H1 (cell line): ENCODE results near the gene FAM193A. TPM values are rescaled to one million over a fixed set of nuclear protein-coding genes. Genes with fewer than 3 reads are reported as not detected.

Source experiments
- CTCF ChIA-PET: fragments of 300-600 bp; sonication (Branson Sonifier 250); formaldehyde crosslinking; loops from one replicate; lab custom pipeline; 2021; ENCODE audit not compliant: partially characterized antibody; lab: Charles Lee
- POLR2A ChIA-PET: fragments of 300-600 bp; sonication (Branson Sonifier 250); formaldehyde crosslinking; loops from one replicate; lab custom pipeline; 2021; ENCODE audit warnings: inconsistent platforms; ENCODE audit not compliant: partially characterized antibody; lab: Charles Lee
- DNase-seq, 2 experiments: peaks; one replicate each; pipeline versions ENCODE4 v3.0.0 to v3.0.0-alpha.2; 2010 to 2022; ENCODE audit warnings: low spot score in 2 of 2, low read depth in 1 of 2, mixed read lengths in 1 of 2
- FAIRE-seq: peaks from 2 replicates; lab custom pipeline; 2011; peaks lifted over from hg19 to GRCh38; lab: Jason Lieb, UNC
- H2AFZ ChIP-seq: 2 replicates; pipeline ENCODE4 v1.8.1; 2012; ENCODE audit warnings: low read length, inconsistent platforms
- H2AK5ac ChIP-seq: 2 replicates; pipeline ENCODE4 v1.6.1; 2013; ENCODE audit warnings: low read depth, low read length
- H2BK120ac ChIP-seq: replicated peaks from 2 replicates; pipeline ENCODE3; 2013; ENCODE audit warnings: low read depth, low read length, inconsistent platforms
- H2BK12ac ChIP-seq: 2 replicates; pipeline ENCODE4 v1.6.1; 2013; ENCODE audit warnings: low read depth, low read length
- H2BK15ac ChIP-seq: 2 replicates; pipeline ENCODE4 v1.6.1; 2013; ENCODE audit warnings: low read length
- H2BK20ac ChIP-seq: 2 replicates; pipeline ENCODE4 v1.6.1; 2013; ENCODE audit warnings: low read length
- H2BK5ac ChIP-seq: 2 replicates; pipeline ENCODE4 v1.6.1; 2013; ENCODE audit warnings: low read depth, low read length
- H3K14ac ChIP-seq: 2 replicates; pipeline ENCODE4 v1.6.1; 2013; ENCODE audit warnings: inconsistent platforms; ENCODE audit not compliant: insufficient read length
- H3K18ac ChIP-seq: 2 replicates; pipeline ENCODE4 v1.6.1; 2013; ENCODE audit warnings: low read length; ENCODE audit errors: extremely low read depth
- H3K23ac ChIP-seq: 2 replicates; pipeline ENCODE4 v1.6.1; 2013; ENCODE audit warnings: inconsistent platforms; ENCODE audit not compliant: insufficient read length
- H3K23me2 ChIP-seq: 2 replicates; pipeline ENCODE4 v1.6.1; 2013; ENCODE audit warnings: low read depth, low read length
- H3K27ac ChIP-seq: 2 replicates; pipeline ENCODE4 v1.6.1; 2011; ENCODE audit warnings: low read depth, low read length, inconsistent platforms
- H3K27me3 ChIP-seq, 4 experiments: replicated peaks in 1 of 4; 1 replicate in 1 of 4; 2 replicates in 3 of 4; pipeline versions ENCODE4 v1.6.1 to v1.8.1; 2011 to 2013; ENCODE audit warnings: low read length in 3 of 4, mild to moderate bottlenecking in 3 of 4, inconsistent platforms in 2 of 4, mixed read lengths in 2 of 4, moderate library complexity in 1 of 4; ENCODE audit not compliant: control insufficient read depth in 3 of 4, insufficient read depth in 3 of 4; ENCODE audit errors: extremely low read depth in 1 of 4
- H3K36me3 ChIP-seq, 4 experiments: 2 replicates each; pipeline versions ENCODE4 v1.6.1 to v1.8.1; 2011 to 2013; ENCODE audit warnings: mild to moderate bottlenecking in 4 of 4, low read length in 3 of 4, moderate library complexity in 2 of 4, control low read depth in 1 of 4, inconsistent platforms in 1 of 4; ENCODE audit not compliant: insufficient read depth in 4 of 4, control insufficient read depth in 2 of 4
- H3K4ac ChIP-seq: replicated peaks from 2 replicates; pipeline ENCODE3; 2013; ENCODE audit warnings: low read length, low read depth, mixed read lengths, inconsistent platforms; ENCODE audit not compliant: insufficient read length
- H3K4me1 ChIP-seq, 4 experiments: replicated peaks in 1 of 4; 1 replicate in 1 of 4; 2 replicates in 3 of 4; pipeline versions ENCODE4 v1.6.1 to v1.8.1; 2011 to 2013; ENCODE audit warnings: low read length in 3 of 4, inconsistent platforms in 2 of 4, mixed read lengths in 1 of 4; ENCODE audit not compliant: insufficient read depth in 4 of 4, control insufficient read depth in 3 of 4
- H3K4me2 ChIP-seq, 2 experiments: 2 replicates each; pipeline versions ENCODE4 v1.6.1 to v1.8.1; 2011 to 2013; ENCODE audit warnings: low read depth in 2 of 2, low read length in 2 of 2, control low read depth in 1 of 2, inconsistent platforms in 1 of 2, mild to moderate bottlenecking in 1 of 2; ENCODE audit not compliant: insufficient read depth in 1 of 2
- H3K4me3 ChIP-seq, 4 experiments: fragments of 200-600, 300-600 bp in 1 of 4; sonication (generic), shearing (Covaris generic), sonication (Bioruptor Twin) in 1 of 4; 2 replicates each; pipeline versions ENCODE4 v1.5.1 to v1.8.1; 2011 to 2016; ENCODE audit warnings: low read length in 4 of 4, low read depth in 3 of 4, control low read depth in 2 of 4, inconsistent platforms in 2 of 4, mild to moderate bottlenecking in 2 of 4, mixed read lengths in 1 of 4, moderate library complexity in 1 of 4; ENCODE audit not compliant: insufficient read depth in 2 of 4; ENCODE audit errors: extremely low read depth in 1 of 4
- H3K56ac ChIP-seq: replicated peaks from 2 replicates; pipeline ENCODE3; 2013; ENCODE audit warnings: low read depth, mild to moderate bottlenecking, mixed read lengths, low read length, inconsistent platforms; ENCODE audit not compliant: insufficient read length
- H3K79me1 ChIP-seq: 2 replicates; pipeline ENCODE4 v1.6.1; 2013; ENCODE audit warnings: low read depth, low read length, control low read depth
- H3K79me2 ChIP-seq, 2 experiments: 2 replicates each; pipeline versions ENCODE4 v1.6.1 to v1.8.1; 2012 to 2013; ENCODE audit warnings: low read length in 2 of 2, mild to moderate bottlenecking in 2 of 2, inconsistent platforms in 1 of 2; ENCODE audit not compliant: insufficient read depth in 2 of 2, control insufficient read depth in 1 of 2
- H3K9ac ChIP-seq, 4 experiments: replicated peaks in 1 of 4; 1 replicate in 1 of 4; 2 replicates in 3 of 4; pipeline versions ENCODE4 v1.6.1 to v1.8.1; 2011 to 2013; ENCODE audit warnings: low read depth in 3 of 4, low read length in 3 of 4, control low read depth in 2 of 4, mild to moderate bottlenecking in 2 of 4, moderate library complexity in 2 of 4, inconsistent platforms in 1 of 4; ENCODE audit errors: extremely low read depth in 1 of 4
- H3K9me3 ChIP-seq, 2 experiments: 2 replicates each; pipeline versions ENCODE4 v1.6.1 to v1.8.1; 2012 to 2013; ENCODE audit warnings: mild to moderate bottlenecking in 2 of 2, moderate library complexity in 2 of 2, control low read depth in 1 of 2, inconsistent platforms in 1 of 2, low read depth in 1 of 2, low read length in 1 of 2, mixed read lengths in 1 of 2; ENCODE audit not compliant: insufficient read depth in 2 of 2
- H4K20me1 ChIP-seq, 2 experiments: replicated peaks in 1 of 2; 2 replicates each; pipeline versions ENCODE3 to v1.8.1; 2011 to 2013; ENCODE audit warnings: inconsistent platforms in 2 of 2, low read length in 2 of 2, mild to moderate bottlenecking in 1 of 2; ENCODE audit not compliant: insufficient read depth in 2 of 2, control insufficient read depth in 1 of 2
- H4K5ac ChIP-seq: 2 replicates; pipeline ENCODE4 v1.6.1; 2013; ENCODE audit warnings: low read length, low read depth, mixed read lengths, inconsistent platforms; ENCODE audit not compliant: insufficient read length
- H4K8ac ChIP-seq: 2 replicates; pipeline ENCODE4 v1.8.0; 2013; ENCODE audit warnings: mild to moderate bottlenecking, moderate library complexity, low read length, inconsistent platforms; ENCODE audit not compliant: insufficient read depth; ENCODE audit errors: extremely low read depth
- H4K91ac ChIP-seq: replicated peaks from 2 replicates; pipeline ENCODE3; 2013; ENCODE audit warnings: low read length, mixed read lengths, inconsistent platforms; ENCODE audit not compliant: insufficient read length
- RNF2 ChIP-seq: fragments of 200-900, 300-1000 bp; sonication (generic); IDR thresholded peaks from 2 replicates; pipeline ENCODE4 v1.7.1; 2016; ENCODE audit warnings: borderline replicate concordance, low read depth, mild to moderate bottlenecking, antibody characterized with exemption, low read length; ENCODE audit not compliant: poor library complexity, severe bottlenecking; ENCODE audit errors: missing control alignments
- WGBS, 2 experiments: shearing (Covaris generic) in 1 of 2; methylation state at CpG; one replicate each; pipeline versions ENCODE4 v1.1.6 to v1.1.7; 2013 to 2015; ENCODE audit warnings: low lambda C conversion rate in 2 of 2, mixed read lengths in 2 of 2, inconsistent platforms in 1 of 2, low coverage in 1 of 2, missing lambda C conversion rate in 1 of 2; ENCODE audit not compliant: insufficient replicate concordance in 2 of 2, insufficient coverage in 1 of 2, insufficient read length in 1 of 2; ENCODE audit errors: extremely low coverage in 1 of 2, missing lambda C conversion rate in 1 of 2; 5-methylcytosine and 5-hydroxymethylcytosine counted together
- polyA plus RNA-seq, 7 experiments: library from polyadenylated mRNA; depleted of rRNA in 3 of 7; stranded (reverse) in 5 of 7; unstranded in 2 of 7; fragments of >200 nt in 5 of 7; fragments of 200-250 nt in 2 of 7; gene quantifications; 1 replicate in 5 of 7; 2 replicates in 1 of 7; 4 replicates in 1 of 7; pipeline versions ENCODE4 v1.2.1 to v1.2.3, GENCODE V29; 2011 to 2013; ENCODE audit warnings: missing spikeins in 2 of 7, mixed read lengths in 2 of 7
- total RNA-seq: library from RNA; stranded (reverse); fragmentation: NEBNext Ultra II Directional; extraction: Animal tissue kit (Norgen Biotek cat#: 25700); gene quantifications from 2 replicates; pipeline ENCODE4 v1.2.1, GENCODE V29; 2021

The FAM193A gene
- total and polyA plus RNA-seq, 2 of the 8 experiments (the other 6 are each of a cell fraction or from before 2014, with no cell fraction given): 8.7 to 26.2 TPM

DNA sequence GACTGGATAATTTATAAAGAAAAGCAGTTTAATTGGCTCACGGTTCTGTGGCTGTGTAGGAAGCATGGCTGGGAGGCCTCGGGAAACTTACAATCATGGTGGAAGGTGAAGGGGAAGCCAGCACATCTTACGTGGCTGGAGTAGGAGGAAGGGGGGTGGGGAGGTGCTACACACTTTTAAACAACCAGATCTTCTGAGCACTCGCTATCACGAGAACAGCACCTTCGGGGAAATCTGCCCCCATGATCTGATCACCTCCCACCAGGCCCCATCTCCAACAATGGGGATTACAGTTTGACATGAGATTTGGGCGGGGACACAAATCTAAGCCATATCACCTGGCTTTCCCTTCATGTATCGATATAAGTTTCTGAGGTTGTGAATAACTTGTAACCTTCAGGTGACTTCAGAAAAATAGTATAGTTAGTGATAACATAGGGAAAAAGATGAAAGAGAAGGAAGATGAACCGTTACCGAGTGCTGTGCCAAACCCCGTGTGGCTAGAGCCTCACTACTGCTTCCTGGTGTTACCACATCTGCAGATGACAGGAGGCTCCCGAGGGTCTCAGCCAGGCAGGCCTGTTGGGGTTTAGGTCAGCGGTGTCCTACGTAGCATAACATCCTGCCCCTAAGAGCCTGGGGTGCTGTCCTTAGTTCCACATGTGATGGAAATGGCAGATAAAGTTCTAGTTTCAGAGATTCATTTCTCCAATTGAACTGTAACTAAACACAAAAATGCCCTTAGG is 116.1 kb downstream of the FAM193A start:
- H3K14ac ChIP-seq: no peak overlapping the region
- no peak overlapping the region for H2BK5ac ChIP-seq
- no peak overlapping the region for H2AK5ac ChIP-seq
- POLR2A ChIA-PET: no interaction called here
- no peak overlapping the region for H4K91ac ChIP-seq
- no peak overlapping the region for H3K27ac ChIP-seq
- peaks cover 0 to 3% of the 10 kb centered on the region in 2 experiments for H4K20me1 ChIP-seq
- no peak overlapping the region for H3K56ac ChIP-seq
- CTCF ChIA-PET: no interaction called here
- peaks cover 10 to 28% (median 18%) of the 10 kb centered on the region in 4 experiments; a peak in 6 of 8 replicates for H3K36me3 ChIP-seq
- H3K9me3 ChIP-seq: peaks cover 0 to 3% of the 10 kb centered on the region in 2 experiments; a peak in 1 of 4 replicates
- no peak overlapping the region for H2AFZ ChIP-seq
- H3K79me2 ChIP-seq: no peaks in the 10 kb centered on the region
- WGBS, 2 experiments: 91% methylated on average over 14 of the region's 14 CpGs; no CpG with 5 or more reads in 1 of the 2 experiments
- no peak for FAIRE-seq
- H2BK15ac ChIP-seq: no peak overlapping the region
- H2BK20ac ChIP-seq: no peak overlapping the region
- H3K18ac ChIP-seq: no peak overlapping the region
- DNase-seq: no peak
- H3K79me1 ChIP-seq: no peaks in the 10 kb centered on the region; the same call in none of the 2 replicates
- H3K23me2 ChIP-seq: no peaks in the 10 kb centered on the region
- no peaks in the 10 kb centered on the region for H3K27me3 ChIP-seq
- H2BK12ac ChIP-seq: no peak overlapping the region
- no peak overlapping the region for H3K23ac ChIP-seq
- no peak overlapping the region for H4K5ac ChIP-seq
- no peak overlapping the region for H3K4ac ChIP-seq
- no peak overlapping the region for H2BK120ac ChIP-seq
- H4K8ac ChIP-seq: no peak overlapping the region
- no peak overlapping the region for H3K9ac ChIP-seq
- TF ChIP-seq RNF2: no peak
- H3K4me1 ChIP-seq: no peaks in the 10 kb centered on the region
- no peak overlapping the region for H3K4me3 ChIP-seq
- no peak overlapping the region for H3K4me2 ChIP-seq
